ENCODE measurements around the gene OPRD1. TPM values are rescaled to one million over a fixed set of nuclear protein-coding genes. Genes with fewer than 3 reads are reported as not detected.

Gene OPRD1
- total and polyA plus RNA-seq, 7 experiments from 2014 or later, result not detected

- H3K36me3 Mint-ChIP-seq, result peaks cover 0 to 3% (median 0%) of the 10 kb centered on the region in 5 donors
- peaks cover 32 to 66% (median 42%) of the 10 kb centered on the region in 7 donors for H3K4me1 Mint-ChIP-seq
- H3K27ac ChIP-seq (ENCODE audit: low read depth, low read length), result no peak overlapping the region
- intact Hi-C loops (cut with micrococcal nuclease), result loop anchor here (5.0 to 10.0 kb wide), 4 partner anchors 382 to 657 kb away; partner anchors contain the start of genes DNAJC8 (in 1 of the 2) and RCC1 (in 1 of the 2)
- no peaks in the 10 kb centered on the region for H3K27me3 ChIP-seq (ENCODE audit: control insufficient read depth in 2 of 2, insufficient read depth in 2 of 2, low read length in 2 of 2)
- H3K27me3 Mint-ChIP-seq, result no peaks in the 10 kb centered on the region
- H3K9me3 ChIP-seq (ENCODE audit: control insufficient read depth in 2 of 3, low read length in 3 of 3), result no peaks in the 10 kb centered on the region
- H3K9me3 Mint-ChIP-seq, result peaks cover 0 to 3% (median 0%) of the 10 kb centered on the region in 11 donors
- ChIA-PET POLR2A (no interaction called here), CTCF (interaction anchor here (1.5 kb wide), 1 partner anchor 94 kb away, joined by 3 read pairs; no protein-coding TSS in a partner anchor)
- no peak overlapping the region for H3K27ac Mint-ChIP-seq
- no peak overlapping the region for H3K4me3 ChIP-seq (ENCODE audit: low read length)
- no peak for ATAC-seq
- DNase-seq, result no peak
- H3K4me1 ChIP-seq (ENCODE audit: control insufficient read depth in 2 of 2, insufficient read depth in 2 of 2, low read length in 2 of 2), result peaks cover 32% of the 10 kb centered on the region in 2 donors
- H3K4me3 Mint-ChIP-seq, result peak overlapping the region in 8 of 10 donors; percentile 7 to 65 (median 54)
- H3K36me3 ChIP-seq (ENCODE audit: control insufficient read depth in 2 of 3, insufficient read depth in 3 of 3, low read length in 3 of 3), result peaks cover 0 to 4% (median 0%) of the 10 kb centered on the region in 3 experiments
Observed at GRCh38 chr1:28888915-28889314, 76.9 kb downstream of the OPRD1 start.

GRCh38 chr1:28889357-28889756 lies 77.4 kb downstream of the OPRD1 start:
- Histone ChIP-seq H3K27me3 (ENCODE audit: control insufficient read depth in 2 of 2, insufficient read depth in 2 of 2, low read length in 2 of 2) (no peaks in the 10 kb centered on the region), H3K9me3 (ENCODE audit: control insufficient read depth in 2 of 3, low read length in 3 of 3) (no peaks in the 10 kb centered on the region), H3K4me1 (ENCODE audit: control insufficient read depth in 2 of 2, insufficient read depth in 2 of 2, low read length in 2 of 2) (peaks cover 28 to 30% of the 10 kb centered on the region in 2 donors), H3K36me3 (ENCODE audit: control insufficient read depth in 2 of 3, insufficient read depth in 3 of 3, low read length in 3 of 3) (peaks cover 0 to 4% (median 0%) of the 10 kb centered on the region in 3 experiments), H3K4me3 (ENCODE audit: low read length) (no peak overlapping the region), H3K27ac (ENCODE audit: low read depth, low read length) (no peak overlapping the region)
- CTCF ChIA-PET, result interaction anchor here (1.5 kb wide), 1 partner anchor 94 kb away, joined by 3 read pairs; no protein-coding TSS in a partner anchor
- peaks cover 0 to 3% (median 0%) of the 10 kb centered on the region in 5 donors for H3K36me3 Mint-ChIP-seq
- H3K27ac Mint-ChIP-seq, result peak overlapping the region in 2 of 9 donors; percentile 14 to 41
- no peaks in the 10 kb centered on the region for H3K27me3 Mint-ChIP-seq
- POLR2A ChIA-PET, result no interaction called here
- peaks cover 30 to 63% (median 40%) of the 10 kb centered on the region in 7 donors for H3K4me1 Mint-ChIP-seq
- peak overlapping the region in 7 of 10 donors; percentile 7 to 64 (median 53) for H3K4me3 Mint-ChIP-seq
- ATAC-seq, result no peak
- DNase-seq, result no peak
- peaks cover 0 to 3% (median 0%) of the 10 kb centered on the region in 11 donors for H3K9me3 Mint-ChIP-seq
- intact Hi-C loops (cut with micrococcal nuclease), result loop anchor here (5.0 to 10.0 kb wide), 4 partner anchors 382 to 657 kb away; partner anchors contain the start of genes DNAJC8 (in 1 of the 2) and RCC1 (in 1 of the 2)

GRCh38 chr1:28890435-28890834 lies 78.5 kb downstream of the OPRD1 start:
- no peaks in the 10 kb centered on the region for H3K27me3 ChIP-seq (ENCODE audit: control insufficient read depth in 2 of 2, insufficient read depth in 2 of 2, low read length in 2 of 2)
- ATAC-seq, result no peak
- CTCF ChIA-PET, result no interaction called here
- no peaks in the 10 kb centered on the region for H3K9me3 ChIP-seq (ENCODE audit: control insufficient read depth in 2 of 3, low read length in 3 of 3)
- peaks cover 0 to 4% (median 0%) of the 10 kb centered on the region in 3 experiments for H3K36me3 ChIP-seq (ENCODE audit: control insufficient read depth in 2 of 3, insufficient read depth in 3 of 3, low read length in 3 of 3)
- Mint-ChIP-seq H3K4me1 (peaks cover 19 to 58% (median 29%) of the 10 kb centered on the region in 7 donors), H3K36me3 (peaks cover 0 to 3% (median 0%) of the 10 kb centered on the region in 5 donors), H3K4me3 (peak overlapping the region in 1 of 10 donors; percentile 17), H3K27me3 (no peaks in the 10 kb centered on the region), H3K9me3 (no peaks in the 10 kb centered on the region), H3K27ac (no peak overlapping the region)
- POLR2A ChIA-PET, result no interaction called here
- intact Hi-C loops (cut with micrococcal nuclease), result no loop called here
- DNase-seq, result no peak
- no peak overlapping the region for H3K27ac ChIP-seq (ENCODE audit: low read depth, low read length)
- H3K4me3 ChIP-seq (ENCODE audit: low read length), result no peak overlapping the region
- peaks cover 19 to 21% of the 10 kb centered on the region in 2 donors for H3K4me1 ChIP-seq (ENCODE audit: control insufficient read depth in 2 of 2, insufficient read depth in 2 of 2, low read length in 2 of 2)

- Mint-ChIP-seq H3K27ac (peak overlapping the region in 1 of 9 donors; percentile 25), H3K4me3 (no peak overlapping the region), H3K4me1 (peaks cover 15 to 56% (median 25%) of the 10 kb centered on the region in 7 donors), H3K36me3 (peaks cover 0 to 3% (median 0%) of the 10 kb centered on the region in 5 donors), H3K27me3 (no peaks in the 10 kb centered on the region), H3K9me3 (no peaks in the 10 kb centered on the region)
- no peak overlapping the region for H3K4me3 ChIP-seq (ENCODE audit: low read length)
- CTCF ChIA-PET, result no interaction called here
- POLR2A ChIA-PET, result interaction anchor here (0.5 to 1.0 kb wide), 2 partner anchors 25 to 34 kb away, joined by 3 to 4 read pairs; no protein-coding TSS in a partner anchor
- H3K27me3 ChIP-seq (ENCODE audit: control insufficient read depth in 2 of 2, insufficient read depth in 2 of 2, low read length in 2 of 2), result no peaks in the 10 kb centered on the region
- no peaks in the 10 kb centered on the region for H3K9me3 ChIP-seq (ENCODE audit: control insufficient read depth in 2 of 3, low read length in 3 of 3)
- ATAC-seq, result no peak
- peaks cover 15 to 17% of the 10 kb centered on the region in 2 donors for H3K4me1 ChIP-seq (ENCODE audit: control insufficient read depth in 2 of 2, insufficient read depth in 2 of 2, low read length in 2 of 2)
- DNase-seq, result no peak
- peaks cover 0 to 4% (median 0%) of the 10 kb centered on the region in 3 experiments for H3K36me3 ChIP-seq (ENCODE audit: control insufficient read depth in 2 of 3, insufficient read depth in 3 of 3, low read length in 3 of 3)
- intact Hi-C loops (cut with micrococcal nuclease), result no loop called here
- H3K27ac ChIP-seq (ENCODE audit: low read depth, low read length), result no peak overlapping the region
Observed at GRCh38 chr1:28890836-28891235, 78.9 kb downstream of the OPRD1 start.

GRCh38 chr1:28891256-28891655 lies 79.3 kb downstream of the OPRD1 start:
- Histone ChIP-seq H3K4me1 (ENCODE audit: control insufficient read depth in 2 of 2, insufficient read depth in 2 of 2, low read length in 2 of 2) (peaks cover 11 to 13% of the 10 kb centered on the region in 2 donors), H3K4me3 (ENCODE audit: low read length) (no peak overlapping the region), H3K27ac (ENCODE audit: low read depth, low read length) (no peak overlapping the region), H3K27me3 (ENCODE audit: control insufficient read depth in 2 of 2, insufficient read depth in 2 of 2, low read length in 2 of 2) (no peaks in the 10 kb centered on the region), H3K9me3 (ENCODE audit: control insufficient read depth in 2 of 3, low read length in 3 of 3) (no peaks in the 10 kb centered on the region), H3K36me3 (ENCODE audit: control insufficient read depth in 2 of 3, insufficient read depth in 3 of 3, low read length in 3 of 3) (peaks cover 0 to 4% (median 0%) of the 10 kb centered on the region in 3 experiments)
- no peak for ATAC-seq
- Mint-ChIP-seq H3K4me3 (no peak overlapping the region), H3K9me3 (no peaks in the 10 kb centered on the region), H3K36me3 (peaks cover 0 to 4% (median 0%) of the 10 kb centered on the region in 5 donors), H3K27me3 (no peaks in the 10 kb centered on the region), H3K4me1 (peaks cover 11 to 54% (median 21%) of the 10 kb centered on the region in 7 donors), H3K27ac (peak overlapping the region in 3 of 9 donors; percentile 25 to 38 (median 36))
- CTCF ChIA-PET, result interaction anchor here (0.7 kb wide), 1 partner anchor 144 kb away, joined by 4 read pairs; no protein-coding TSS in a partner anchor
- intact Hi-C loops (cut with micrococcal nuclease), result no loop called here
- POLR2A ChIA-PET, result interaction anchor here (0.5 to 1.0 kb wide), 4 partner anchors 23 to 163 kb away, joined by 3 to 4 read pairs (median 3); partner anchors contain the start of gene EPB41
- no peak for DNase-seq

GRCh38 chr1:28893403-28894102 lies 81.6 kb downstream of the OPRD1 start:
- Mint-ChIP-seq H3K9me3 (no peaks in the 10 kb centered on the region), H3K36me3 (peaks cover 0 to 7% (median 0%) of the 10 kb centered on the region in 5 donors), H3K4me3 (no peak overlapping the region), H3K4me1 (peaks cover 13 to 58% (median 31%) of the 10 kb centered on the region in 7 donors), H3K27ac (peak overlapping the region in 2 of 9 donors; percentile 27 to 33), H3K27me3 (no peaks in the 10 kb centered on the region)
- intact Hi-C loops (cut with micrococcal nuclease), result loop anchor here in 1 of 2 donors (1.0 kb wide), 1 partner anchor 90 kb away; no protein-coding TSS in a partner anchor
- ChIA-PET CTCF (interaction anchor here (1.0 to 1.4 kb wide), 3 partner anchors 140 to 229 kb away, joined by 3 to 4 read pairs (median 3); no protein-coding TSS in a partner anchor), POLR2A (no interaction called here)
- H3K4me1 ChIP-seq (ENCODE audit: control insufficient read depth in 2 of 2, insufficient read depth in 2 of 2, low read length in 2 of 2), result no peaks in the 10 kb centered on the region
- no peaks in the 10 kb centered on the region for H3K36me3 ChIP-seq (ENCODE audit: control insufficient read depth in 2 of 3, insufficient read depth in 3 of 3, low read length in 3 of 3)
- H3K4me3 ChIP-seq (ENCODE audit: low read length), result no peak overlapping the region
- DNase-seq (no peak), ATAC-seq (peak; percentile 51)
- no peaks in the 10 kb centered on the region for H3K9me3 ChIP-seq (ENCODE audit: control insufficient read depth in 2 of 3, low read length in 3 of 3)
- no peaks in the 10 kb centered on the region for H3K27me3 ChIP-seq (ENCODE audit: control insufficient read depth in 2 of 2, insufficient read depth in 2 of 2, low read length in 2 of 2)
- no peak overlapping the region for H3K27ac ChIP-seq (ENCODE audit: low read depth, low read length)
